A549 (cell line): ENCODE results near the gene DUSP7.

ENCODE experiments used
- EP300 ChIP-seq, 2 experiments: fragments of >200 bp; sonication (Bioruptor Twin); formaldehyde crosslinking; IDR thresholded peaks; 2 replicates in 1 of 2; 3 replicates in 1 of 2; pipeline ENCODE4 v1.6.1; 2016 to 2017
- KDM5A ChIP-seq: fragments of 200-600 bp; sonication (generic); IDR thresholded peaks from 2 replicates; pipeline ENCODE4 v1.6.1; 2016; ENCODE audit warnings: antibody characterized with exemption, mild to moderate bottlenecking
- MAZ ChIP-seq: fragments of 150-350 bp; IDR thresholded peaks from 2 replicates; pipeline ENCODE4 v1.6.1; 2014; ENCODE audit warnings: antibody characterized with exemption, low read depth, low read length, borderline replicate concordance
- TF ChIP-seq, protein P1 (sequence below): fragments of >200 bp; sonication (Bioruptor Twin); formaldehyde crosslinking; IDR thresholded peaks from 3 replicates; pipeline ENCODE4 v1.5.1; 2016
- TF ChIP-seq, protein P2 (sequence below): IDR thresholded peaks from 2 replicates; pipeline ENCODE4 v1.6.1; 2012; ENCODE audit warnings: low read depth, borderline replicate concordance

DNA sequence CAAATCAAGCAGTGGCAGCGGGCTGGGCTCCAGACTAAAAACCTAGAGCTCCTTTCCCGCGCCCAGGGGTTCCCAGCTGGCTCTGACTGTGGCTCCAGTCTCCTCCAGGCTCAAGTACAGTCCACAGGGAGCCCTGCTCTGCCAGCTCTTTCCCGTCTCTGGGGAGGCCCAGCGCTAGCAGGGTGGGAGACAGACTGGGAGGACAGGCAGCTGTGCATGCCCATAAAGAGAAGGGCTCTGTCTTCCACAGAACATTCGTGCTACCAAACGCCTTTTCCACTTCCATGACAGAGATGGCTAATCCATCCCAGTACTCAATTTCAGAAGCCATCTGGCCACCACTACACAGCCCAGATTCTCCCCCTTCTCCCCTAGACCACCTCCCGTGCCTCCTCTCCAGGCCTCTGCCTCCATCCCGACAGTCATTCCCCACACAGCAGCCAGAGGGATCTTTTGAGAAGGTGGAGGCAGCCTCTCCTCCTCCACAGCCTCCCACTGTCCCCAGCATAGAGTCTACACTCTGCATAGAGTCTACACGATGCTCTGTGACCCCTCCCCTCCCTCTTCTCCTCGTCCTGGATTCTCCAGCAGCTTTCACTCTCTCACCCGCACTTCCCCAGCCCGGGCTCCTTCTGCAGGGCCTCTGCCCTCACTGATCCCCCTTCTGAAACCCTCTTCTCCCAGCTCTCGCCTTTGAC lies 6.8 kb upstream of the DUSP7 start:
- TF ChIP-seq EP300 (IDR thresholded peaks at IDR 0.05) (no peak), MAZ (no peak), KDM5A (no peak)
- TF ChIP-seq, protein P1, sequence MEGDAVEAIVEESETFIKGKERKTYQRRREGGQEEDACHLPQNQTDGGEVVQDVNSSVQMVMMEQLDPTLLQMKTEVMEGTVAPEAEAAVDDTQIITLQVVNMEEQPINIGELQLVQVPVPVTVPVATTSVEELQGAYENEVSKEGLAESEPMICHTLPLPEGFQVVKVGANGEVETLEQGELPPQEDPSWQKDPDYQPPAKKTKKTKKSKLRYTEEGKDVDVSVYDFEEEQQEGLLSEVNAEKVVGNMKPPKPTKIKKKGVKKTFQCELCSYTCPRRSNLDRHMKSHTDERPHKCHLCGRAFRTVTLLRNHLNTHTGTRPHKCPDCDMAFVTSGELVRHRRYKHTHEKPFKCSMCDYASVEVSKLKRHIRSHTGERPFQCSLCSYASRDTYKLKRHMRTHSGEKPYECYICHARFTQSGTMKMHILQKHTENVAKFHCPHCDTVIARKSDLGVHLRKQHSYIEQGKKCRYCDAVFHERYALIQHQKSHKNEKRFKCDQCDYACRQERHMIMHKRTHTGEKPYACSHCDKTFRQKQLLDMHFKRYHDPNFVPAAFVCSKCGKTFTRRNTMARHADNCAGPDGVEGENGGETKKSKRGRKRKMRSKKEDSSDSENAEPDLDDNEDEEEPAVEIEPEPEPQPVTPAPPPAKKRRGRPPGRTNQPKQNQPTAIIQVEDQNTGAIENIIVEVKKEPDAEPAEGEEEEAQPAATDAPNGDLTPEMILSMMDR = no peak
- TF ChIP-seq, protein P2, sequence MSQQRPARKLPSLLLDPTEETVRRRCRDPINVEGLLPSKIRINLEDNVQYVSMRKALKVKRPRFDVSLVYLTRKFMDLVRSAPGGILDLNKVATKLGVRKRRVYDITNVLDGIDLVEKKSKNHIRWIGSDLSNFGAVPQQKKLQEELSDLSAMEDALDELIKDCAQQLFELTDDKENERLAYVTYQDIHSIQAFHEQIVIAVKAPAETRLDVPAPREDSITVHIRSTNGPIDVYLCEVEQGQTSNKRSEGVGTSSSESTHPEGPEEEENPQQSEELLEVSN = no peak
